SHP77 treated with DMSO at 0.1 percent for 48 hours (cell line): ENCODE results near the gene HSD17B3.
"Not testable (repeated sequence)": the region's sequence is repeated elsewhere in the genome, so short reads cannot be mapped to it uniquely, and the experiment has no call there.

Experiments used
- DNase-seq: peaks from one replicate; lab custom pipeline; 2025; lab: John Stamatoyannopoulos, UW

The HSD17B3 gene

GRCh38 chr9:96306958-96307357 lies 5.0 kb upstream of the HSD17B3 start:
- DNase-seq: not testable (repeated sequence)

- no peak for DNase-seq
Measured at GRCh38 chr9:96305171-96305570, 3.2 kb upstream of the HSD17B3 start.

GRCh38 chr9:96304230-96304629 lies 2.3 kb upstream of the HSD17B3 start:
- DNase-seq: no peak

GRCh38 chr9:96299823-96300222 lies 2.2 kb downstream of the HSD17B3 start:
- no peak for DNase-seq

GRCh38 chr9:96294159-96294545 lies 7.8 kb downstream of the HSD17B3 start:
- no peak for DNase-seq

GRCh38 chr9:96293498-96294158 lies 8.3 kb downstream of the HSD17B3 start:
- DNase-seq: no peak

GRCh38 chr9:96289392-96289791 lies 12.6 kb downstream of the HSD17B3 start:
- no peak for DNase-seq

GRCh38 chr9:96281641-96282040 lies 20.3 kb downstream of the HSD17B3 start:
- DNase-seq: no peak

- no peak for DNase-seq
Measured at GRCh38 chr9:96279932-96280331, 22.0 kb downstream of the HSD17B3 start.

- DNase-seq: no peak
Measured at GRCh38 chr9:96274939-96275338, 27.0 kb downstream of the HSD17B3 start.

GRCh38 chr9:96270236-96270744 lies 31.7 kb downstream of the HSD17B3 start:
- DNase-seq: no peak

GRCh38 chr9:96258967-96259366 lies 43.0 kb downstream of the HSD17B3 start:
- no peak for DNase-seq

GRCh38 chr9:96256800-96257199 lies 45.2 kb downstream of the HSD17B3 start:
- no peak for DNase-seq

GRCh38 chr9:96255698-96256097 lies 46.3 kb downstream of the HSD17B3 start:
- no peak for DNase-seq

- peak; percentile 1 for DNase-seq
Measured at GRCh38 chr9:96253059-96253696, 48.8 kb downstream of the HSD17B3 start.

- no peak for DNase-seq
Measured at GRCh38 chr9:96251451-96251850, 50.5 kb downstream of the HSD17B3 start.

- no peak for DNase-seq
Measured at GRCh38 chr9:96249746-96250145, 52.2 kb downstream of the HSD17B3 start.

- DNase-seq: no peak
Measured at GRCh38 chr9:96246267-96246671, 55.7 kb downstream of the HSD17B3 start.

GRCh38 chr9:96245399-96245798 lies 56.6 kb downstream of the HSD17B3 start:
- no peak for DNase-seq

GRCh38 chr9:96243778-96244177 lies 58.2 kb downstream of the HSD17B3 start:
- DNase-seq: no peak

- DNase-seq: no peak
Measured at GRCh38 chr9:96242811-96243210, 59.2 kb downstream of the HSD17B3 start.

- no peak for DNase-seq
Measured at GRCh38 chr9:96241391-96241809, 60.6 kb downstream of the HSD17B3 start.

- no peak for DNase-seq
Measured at GRCh38 chr9:96236854-96237550, 65.0 kb downstream of the HSD17B3 start.
